ENCODE measurements around the gene UBP1. TPM values are rescaled to one million over a fixed set of nuclear protein-coding genes. Genes with fewer than 3 reads are reported as not detected.

The UBP1 gene, protein sequence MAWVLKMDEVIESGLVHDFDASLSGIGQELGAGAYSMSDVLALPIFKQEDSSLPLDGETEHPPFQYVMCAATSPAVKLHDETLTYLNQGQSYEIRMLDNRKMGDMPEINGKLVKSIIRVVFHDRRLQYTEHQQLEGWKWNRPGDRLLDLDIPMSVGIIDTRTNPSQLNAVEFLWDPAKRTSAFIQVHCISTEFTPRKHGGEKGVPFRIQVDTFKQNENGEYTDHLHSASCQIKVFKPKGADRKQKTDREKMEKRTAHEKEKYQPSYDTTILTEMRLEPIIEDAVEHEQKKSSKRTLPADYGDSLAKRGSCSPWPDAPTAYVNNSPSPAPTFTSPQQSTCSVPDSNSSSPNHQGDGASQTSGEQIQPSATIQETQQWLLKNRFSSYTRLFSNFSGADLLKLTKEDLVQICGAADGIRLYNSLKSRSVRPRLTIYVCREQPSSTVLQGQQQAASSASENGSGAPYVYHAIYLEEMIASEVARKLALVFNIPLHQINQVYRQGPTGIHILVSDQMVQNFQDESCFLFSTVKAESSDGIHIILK
- 62.8 and 68.2 TPM in 2 replicates for total RNA-seq

DNA sequence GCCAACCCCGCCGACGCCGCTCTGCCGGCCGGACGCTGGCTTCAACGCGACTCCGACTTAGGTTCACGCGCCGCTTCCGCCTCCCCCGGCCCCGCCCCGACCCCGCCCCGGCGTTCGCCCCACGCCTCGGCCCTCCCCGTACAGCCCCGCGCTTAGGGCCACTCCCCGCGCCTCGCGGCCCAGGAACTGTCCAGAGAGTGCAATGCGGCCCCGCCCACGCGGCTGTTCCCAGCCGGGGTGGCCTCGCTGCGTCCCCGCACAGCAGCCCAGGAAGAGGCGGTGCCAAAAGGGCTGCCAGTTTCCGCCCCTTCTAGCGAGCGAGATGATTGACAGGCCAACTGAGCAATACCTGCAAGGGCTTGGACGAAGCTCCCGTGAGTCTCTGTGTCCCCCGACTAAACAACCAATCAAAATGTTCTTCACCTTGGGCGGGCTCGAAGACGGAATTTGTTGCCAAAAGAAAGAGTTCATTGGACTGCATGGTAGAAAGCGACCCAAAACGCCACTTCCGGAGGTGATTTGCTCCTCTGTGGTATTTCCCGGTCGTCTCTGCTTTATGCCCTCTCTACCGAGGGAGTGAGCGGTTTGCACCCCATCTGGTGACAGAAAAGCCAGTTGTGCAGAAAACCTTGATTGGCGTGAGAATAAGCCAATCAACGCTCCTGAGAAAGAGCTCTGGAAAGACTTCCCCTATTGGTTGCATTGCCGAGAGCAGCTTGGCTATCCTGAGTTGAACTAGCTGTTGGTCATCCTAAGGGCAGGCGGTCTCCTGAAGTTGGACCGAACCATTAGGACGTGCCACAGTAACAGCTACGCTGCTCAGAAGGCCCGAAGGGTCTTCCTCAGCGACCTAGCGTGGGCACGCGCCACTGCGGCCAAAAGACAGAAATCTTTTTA is at the start of gene UBP1:
Gene UBP1, minus strand, starts transcription at position 78 of the 897 bp plus-strand sequence. CDS start 557 bp downstream, outside the sequence.

Small RNA genes within 50 kb of the gene (small RNA-seq; reads per million reads assigned to genes)
- gene RNU7-110P = not detected

Other genes with a start within 250 kb of the UBP1 start
- gene SUSD5, start 221.6 kb downstream of the UBP1 start, total RNA-seq = 23.9 and 31.5 TPM in 2 replicates
- 19.5 and 22.4 TPM in 2 replicates for gene FBXL2, start 163.0 kb downstream of the UBP1 start, total RNA-seq

All from articular chondrocyte of knee joint (primary cell).